ENCODE measurements around the gene TMEM129. TPM values are rescaled to one million over a fixed set of nuclear protein-coding genes. Genes with fewer than 3 reads are reported as not detected.

TMEM129 gene
- total and polyA plus RNA-seq, 9 donors: 5.6 to 43.2 (median 40.3) TPM

- Histone ChIP-seq H3K4me3 (no peak overlapping the region), H3K36me3 (no peaks in the 10 kb centered on the region), H3K27me3 (no peaks in the 10 kb centered on the region), H3K4me1 (ENCODE audit: insufficient read depth) (peaks cover 2% of the 10 kb centered on the region), H3K27ac (no peak overlapping the region), H3K9me3 (no peaks in the 10 kb centered on the region)
- intact Hi-C loops (cut with DNase I): loop anchor here (5.0 kb wide), 2 partner anchors 57 to 147 kb away; no protein-coding TSS in a partner anchor
- DNase-seq: no peak
- WGBS, 3 donors: 63 to 70% (median 66%) methylated on average over 12 to 14 of the region's 14 CpGs
- no peak for TF ChIP-seq EP300 (IDR thresholded peaks at IDR 0.05)
Measured at GRCh38 chr4:1749826-1750225, 28.7 kb upstream of the TMEM129 start.

GRCh38 chr4:1749370-1749769, 28.2 kb upstream of the TMEM129 start:
- H3K4me3 ChIP-seq: no peak overlapping the region
- no peak for TF ChIP-seq CTCF (IDR thresholded peaks at IDR 0.05)
- no peak for TF ChIP-seq EP300 (IDR thresholded peaks at IDR 0.05)
- no peak for TF ChIP-seq POLR2A (IDR thresholded peaks at IDR 0.05)
- H3K9me3 ChIP-seq: no peaks in the 10 kb centered on the region
- DNase-seq: no peak
- no peaks in the 10 kb centered on the region for H3K27me3 ChIP-seq
- no peak overlapping the region for H3K27ac ChIP-seq
- no peaks in the 10 kb centered on the region for H3K36me3 ChIP-seq
- H3K4me1 ChIP-seq (ENCODE audit: insufficient read depth): peaks cover 2% of the 10 kb centered on the region
- intact Hi-C loops (cut with DNase I): loop anchor here (5.0 kb wide), 2 partner anchors 58 to 148 kb away; no protein-coding TSS in a partner anchor
- WGBS, 3 donors: 61 to 100% (median 68%) methylated on average over 2 to 3 of the region's 3 CpGs

GRCh38 chr4:1748465-1748995, 27.4 kb upstream of the TMEM129 start:
- intact Hi-C loops (cut with DNase I): loop anchor here (5.0 kb wide), 2 partner anchors 59 to 149 kb away; no protein-coding TSS in a partner anchor

GRCh38 chr4:1747603-1747967, 26.5 kb upstream of the TMEM129 start:
- H3K9me3 ChIP-seq: no peaks in the 10 kb centered on the region
- TF ChIP-seq CTCF (IDR thresholded peaks at IDR 0.05): no peak
- no peak for TF ChIP-seq POLR2A (IDR thresholded peaks at IDR 0.05)
- no peak for TF ChIP-seq EP300 (IDR thresholded peaks at IDR 0.05)
- 83 to 86% (median 83%) methylated on average over 16 of the region's 16 CpGs for WGBS, 3 donors
- H3K36me3 ChIP-seq: no peaks in the 10 kb centered on the region
- DNase-seq: no peak
- peaks cover 2% of the 10 kb centered on the region for H3K4me1 ChIP-seq (ENCODE audit: insufficient read depth)
- no peak overlapping the region for H3K4me3 ChIP-seq
- no peak overlapping the region for H3K27ac ChIP-seq
- intact Hi-C loops (cut with DNase I): loop anchor here (5.0 kb wide), 2 partner anchors 60 to 150 kb away; no protein-coding TSS in a partner anchor
- H3K27me3 ChIP-seq: no peaks in the 10 kb centered on the region

More at GRCh38 chr4:1748465-1748995, 27.4 kb upstream of the TMEM129 start:
- H3K4me1 ChIP-seq (ENCODE audit: insufficient read depth): peaks cover 2% of the 10 kb centered on the region
- H3K36me3 ChIP-seq: no peaks in the 10 kb centered on the region
- peak in 2 of 3 donors; percentile 12 to 38 for TF ChIP-seq CTCF (IDR thresholded peaks at IDR 0.05)
- no peak for TF ChIP-seq EP300 (IDR thresholded peaks at IDR 0.05)
- no peak overlapping the region for H3K4me3 ChIP-seq
- H3K9me3 ChIP-seq: no peaks in the 10 kb centered on the region
- no peak overlapping the region for H3K27ac ChIP-seq
- H3K27me3 ChIP-seq: no peaks in the 10 kb centered on the region
- DNase-seq: peak; percentile 48 to 79 (median 62)
- WGBS, 3 donors: 3 to 10% (median 5%) methylated on average over 11 to 29 of the region's 29 CpGs

GRCh38 chr4:1746919-1747602, 25.9 kb upstream of the TMEM129 start:
- TF ChIP-seq POLR2A (IDR thresholded peaks at IDR 0.05) (no peak), EP300 (IDR thresholded peaks at IDR 0.05) (no peak), CTCF (IDR thresholded peaks at IDR 0.05) (no peak)
- H3K4me3 ChIP-seq: no peak overlapping the region
- H3K27ac ChIP-seq: no peak overlapping the region
- no peaks in the 10 kb centered on the region for H3K27me3 ChIP-seq
- WGBS, 3 donors: 79 to 85% (median 82%) methylated on average over 33 of the region's 33 CpGs
- no peaks in the 10 kb centered on the region for H3K9me3 ChIP-seq
- H3K36me3 ChIP-seq: no peaks in the 10 kb centered on the region
- intact Hi-C loops (cut with DNase I): loop anchor here (5.0 kb wide), 2 partner anchors 60 to 150 kb away; no protein-coding TSS in a partner anchor
- peaks cover 2% of the 10 kb centered on the region for H3K4me1 ChIP-seq (ENCODE audit: insufficient read depth)
- no peak for DNase-seq

All from ovary (tissue), 9 donors.